H1 (cell line): Measurements from ENCODE around the gene UBE2E3. TPM values are rescaled to one million over a fixed set of nuclear protein-coding genes. Genes with fewer than 3 reads are reported as not detected.

ENCODE experiments used
- CTCF ChIA-PET: fragments of 300-600 bp; sonication (Branson Sonifier 250); formaldehyde crosslinking; loops from one replicate; lab custom pipeline; 2021; ENCODE audit not compliant: partially characterized antibody; lab: Charles Lee
- POLR2A ChIA-PET: fragments of 300-600 bp; sonication (Branson Sonifier 250); formaldehyde crosslinking; loops from one replicate; lab custom pipeline; 2021; ENCODE audit warnings: inconsistent platforms; ENCODE audit not compliant: partially characterized antibody; lab: Charles Lee
- DNase-seq, 2 experiments: peaks; one replicate each; pipeline versions ENCODE4 v3.0.0 to v3.0.0-alpha.2; 2010 to 2022; ENCODE audit warnings: low spot score in 2 of 2, low read depth in 1 of 2, mixed read lengths in 1 of 2
- FAIRE-seq: peaks from 2 replicates; lab custom pipeline; 2011; peaks lifted over from hg19 to GRCh38; lab: Jason Lieb, UNC
- H2AFZ ChIP-seq: 2 replicates; pipeline ENCODE4 v1.8.1; 2012; ENCODE audit warnings: low read length, inconsistent platforms
- H2AK5ac ChIP-seq: 2 replicates; pipeline ENCODE4 v1.6.1; 2013; ENCODE audit warnings: low read depth, low read length
- H2BK120ac ChIP-seq: replicated peaks from 2 replicates; pipeline ENCODE3; 2013; ENCODE audit warnings: low read depth, low read length, inconsistent platforms
- H2BK12ac ChIP-seq: 2 replicates; pipeline ENCODE4 v1.6.1; 2013; ENCODE audit warnings: low read depth, low read length
- H2BK15ac ChIP-seq: 2 replicates; pipeline ENCODE4 v1.6.1; 2013; ENCODE audit warnings: low read length
- H2BK20ac ChIP-seq: 2 replicates; pipeline ENCODE4 v1.6.1; 2013; ENCODE audit warnings: low read length
- H2BK5ac ChIP-seq: 2 replicates; pipeline ENCODE4 v1.6.1; 2013; ENCODE audit warnings: low read depth, low read length
- H3K14ac ChIP-seq: 2 replicates; pipeline ENCODE4 v1.6.1; 2013; ENCODE audit warnings: inconsistent platforms; ENCODE audit not compliant: insufficient read length
- H3K18ac ChIP-seq: 2 replicates; pipeline ENCODE4 v1.6.1; 2013; ENCODE audit warnings: low read length; ENCODE audit errors: extremely low read depth
- H3K23ac ChIP-seq: 2 replicates; pipeline ENCODE4 v1.6.1; 2013; ENCODE audit warnings: inconsistent platforms; ENCODE audit not compliant: insufficient read length
- H3K23me2 ChIP-seq: 2 replicates; pipeline ENCODE4 v1.6.1; 2013; ENCODE audit warnings: low read depth, low read length
- H3K27ac ChIP-seq: 2 replicates; pipeline ENCODE4 v1.6.1; 2011; ENCODE audit warnings: low read depth, low read length, inconsistent platforms
- H3K27me3 ChIP-seq, 4 experiments: replicated peaks in 1 of 4; 1 replicate in 1 of 4; 2 replicates in 3 of 4; pipeline versions ENCODE4 v1.6.1 to v1.8.1; 2011 to 2013; ENCODE audit warnings: low read length in 3 of 4, mild to moderate bottlenecking in 3 of 4, inconsistent platforms in 2 of 4, mixed read lengths in 2 of 4, moderate library complexity in 1 of 4; ENCODE audit not compliant: control insufficient read depth in 3 of 4, insufficient read depth in 3 of 4; ENCODE audit errors: extremely low read depth in 1 of 4
- H3K36me3 ChIP-seq, 4 experiments: 2 replicates each; pipeline versions ENCODE4 v1.6.1 to v1.8.1; 2011 to 2013; ENCODE audit warnings: mild to moderate bottlenecking in 4 of 4, low read length in 3 of 4, moderate library complexity in 2 of 4, control low read depth in 1 of 4, inconsistent platforms in 1 of 4; ENCODE audit not compliant: insufficient read depth in 4 of 4, control insufficient read depth in 2 of 4
- H3K4ac ChIP-seq: replicated peaks from 2 replicates; pipeline ENCODE3; 2013; ENCODE audit warnings: low read length, low read depth, mixed read lengths, inconsistent platforms; ENCODE audit not compliant: insufficient read length
- H3K4me1 ChIP-seq, 4 experiments: replicated peaks in 1 of 4; 1 replicate in 1 of 4; 2 replicates in 3 of 4; pipeline versions ENCODE4 v1.6.1 to v1.8.1; 2011 to 2013; ENCODE audit warnings: low read length in 3 of 4, inconsistent platforms in 2 of 4, mixed read lengths in 1 of 4; ENCODE audit not compliant: insufficient read depth in 4 of 4, control insufficient read depth in 3 of 4
- H3K4me2 ChIP-seq, 2 experiments: 2 replicates each; pipeline versions ENCODE4 v1.6.1 to v1.8.1; 2011 to 2013; ENCODE audit warnings: low read depth in 2 of 2, low read length in 2 of 2, control low read depth in 1 of 2, inconsistent platforms in 1 of 2, mild to moderate bottlenecking in 1 of 2; ENCODE audit not compliant: insufficient read depth in 1 of 2
- H3K4me3 ChIP-seq, 4 experiments: fragments of 200-600, 300-600 bp in 1 of 4; sonication (generic), shearing (Covaris generic), sonication (Bioruptor Twin) in 1 of 4; 2 replicates each; pipeline versions ENCODE4 v1.5.1 to v1.8.1; 2011 to 2016; ENCODE audit warnings: low read length in 4 of 4, low read depth in 3 of 4, control low read depth in 2 of 4, inconsistent platforms in 2 of 4, mild to moderate bottlenecking in 2 of 4, mixed read lengths in 1 of 4, moderate library complexity in 1 of 4; ENCODE audit not compliant: insufficient read depth in 2 of 4; ENCODE audit errors: extremely low read depth in 1 of 4
- H3K56ac ChIP-seq: replicated peaks from 2 replicates; pipeline ENCODE3; 2013; ENCODE audit warnings: low read depth, mild to moderate bottlenecking, mixed read lengths, low read length, inconsistent platforms; ENCODE audit not compliant: insufficient read length
- H3K79me1 ChIP-seq: 2 replicates; pipeline ENCODE4 v1.6.1; 2013; ENCODE audit warnings: low read depth, low read length, control low read depth
- H3K79me2 ChIP-seq, 2 experiments: 2 replicates each; pipeline versions ENCODE4 v1.6.1 to v1.8.1; 2012 to 2013; ENCODE audit warnings: low read length in 2 of 2, mild to moderate bottlenecking in 2 of 2, inconsistent platforms in 1 of 2; ENCODE audit not compliant: insufficient read depth in 2 of 2, control insufficient read depth in 1 of 2
- H3K9ac ChIP-seq, 4 experiments: replicated peaks in 1 of 4; 1 replicate in 1 of 4; 2 replicates in 3 of 4; pipeline versions ENCODE4 v1.6.1 to v1.8.1; 2011 to 2013; ENCODE audit warnings: low read depth in 3 of 4, low read length in 3 of 4, control low read depth in 2 of 4, mild to moderate bottlenecking in 2 of 4, moderate library complexity in 2 of 4, inconsistent platforms in 1 of 4; ENCODE audit errors: extremely low read depth in 1 of 4
- H3K9me3 ChIP-seq, 2 experiments: 2 replicates each; pipeline versions ENCODE4 v1.6.1 to v1.8.1; 2012 to 2013; ENCODE audit warnings: mild to moderate bottlenecking in 2 of 2, moderate library complexity in 2 of 2, control low read depth in 1 of 2, inconsistent platforms in 1 of 2, low read depth in 1 of 2, low read length in 1 of 2, mixed read lengths in 1 of 2; ENCODE audit not compliant: insufficient read depth in 2 of 2
- H4K20me1 ChIP-seq, 2 experiments: replicated peaks in 1 of 2; 2 replicates each; pipeline versions ENCODE3 to v1.8.1; 2011 to 2013; ENCODE audit warnings: inconsistent platforms in 2 of 2, low read length in 2 of 2, mild to moderate bottlenecking in 1 of 2; ENCODE audit not compliant: insufficient read depth in 2 of 2, control insufficient read depth in 1 of 2
- H4K5ac ChIP-seq: 2 replicates; pipeline ENCODE4 v1.6.1; 2013; ENCODE audit warnings: low read length, low read depth, mixed read lengths, inconsistent platforms; ENCODE audit not compliant: insufficient read length
- H4K8ac ChIP-seq: 2 replicates; pipeline ENCODE4 v1.8.0; 2013; ENCODE audit warnings: mild to moderate bottlenecking, moderate library complexity, low read length, inconsistent platforms; ENCODE audit not compliant: insufficient read depth; ENCODE audit errors: extremely low read depth
- H4K91ac ChIP-seq: replicated peaks from 2 replicates; pipeline ENCODE3; 2013; ENCODE audit warnings: low read length, mixed read lengths, inconsistent platforms; ENCODE audit not compliant: insufficient read length
- GABPA ChIP-seq: IDR thresholded peaks from 2 replicates; pipeline ENCODE4 v1.6.1; 2011; ENCODE audit warnings: mild to moderate bottlenecking, low read length, moderate library complexity, borderline replicate concordance; ENCODE audit not compliant: insufficient read depth
- USF2 ChIP-seq: IDR thresholded peaks from 2 replicates; pipeline ENCODE4 v1.6.1; 2011; ENCODE audit warnings: low read length, improper control_type of control experiment
- WGBS, 2 experiments: shearing (Covaris generic) in 1 of 2; methylation state at CpG; one replicate each; pipeline versions ENCODE4 v1.1.6 to v1.1.7; 2013 to 2015; ENCODE audit warnings: low lambda C conversion rate in 2 of 2, mixed read lengths in 2 of 2, inconsistent platforms in 1 of 2, low coverage in 1 of 2, missing lambda C conversion rate in 1 of 2; ENCODE audit not compliant: insufficient replicate concordance in 2 of 2, insufficient coverage in 1 of 2, insufficient read length in 1 of 2; ENCODE audit errors: extremely low coverage in 1 of 2, missing lambda C conversion rate in 1 of 2; 5-methylcytosine and 5-hydroxymethylcytosine counted together
- polyA plus RNA-seq, 7 experiments: library from polyadenylated mRNA; depleted of rRNA in 3 of 7; stranded (reverse) in 5 of 7; unstranded in 2 of 7; fragments of >200 nt in 5 of 7; fragments of 200-250 nt in 2 of 7; gene quantifications; 1 replicate in 5 of 7; 2 replicates in 1 of 7; 4 replicates in 1 of 7; pipeline versions ENCODE4 v1.2.1 to v1.2.3, GENCODE V29; 2011 to 2013; ENCODE audit warnings: missing spikeins in 2 of 7, mixed read lengths in 2 of 7
- total RNA-seq: library from RNA; stranded (reverse); fragmentation: NEBNext Ultra II Directional; extraction: Animal tissue kit (Norgen Biotek cat#: 25700); gene quantifications from 2 replicates; pipeline ENCODE4 v1.2.1, GENCODE V29; 2021

The UBE2E3 gene
- total and polyA plus RNA-seq, 2 of the 8 experiments (the other 6 are each of a cell fraction or from before 2014, with no cell fraction given): 106 to 132 TPM

- H3K14ac ChIP-seq: no peak overlapping the region
- H4K91ac ChIP-seq: no peak overlapping the region
- no peak overlapping the region for H3K23ac ChIP-seq
- no peak overlapping the region for H3K9ac ChIP-seq
- no peak for FAIRE-seq
- 100% methylated on average over 1 of the region's 1 CpG; no CpG with 5 or more reads in 1 of the 2 experiments for WGBS, 2 experiments
- H3K23me2 ChIP-seq: no peaks in the 10 kb centered on the region
- no peak overlapping the region for H2BK120ac ChIP-seq
- no peaks in the 10 kb centered on the region for H3K9me3 ChIP-seq
- no peak overlapping the region for H3K56ac ChIP-seq
- H2BK12ac ChIP-seq: no peak overlapping the region
- POLR2A ChIA-PET: no interaction called here
- H4K8ac ChIP-seq: no peak overlapping the region
- no peaks in the 10 kb centered on the region for H3K79me2 ChIP-seq
- no peak overlapping the region for H3K4me3 ChIP-seq
- H2BK15ac ChIP-seq: no peak overlapping the region
- no peaks in the 10 kb centered on the region for H3K36me3 ChIP-seq
- H4K5ac ChIP-seq: no peak overlapping the region
- H3K4ac ChIP-seq: no peak overlapping the region
- H3K27ac ChIP-seq: no peak overlapping the region
- no peak for DNase-seq
- H2BK5ac ChIP-seq: no peak overlapping the region
- no peaks in the 10 kb centered on the region for H4K20me1 ChIP-seq
- no peak overlapping the region for H3K4me2 ChIP-seq
- H3K4me1 ChIP-seq: no peaks in the 10 kb centered on the region
- H3K27me3 ChIP-seq: no peaks in the 10 kb centered on the region
- no peak overlapping the region for H3K18ac ChIP-seq
- no peak overlapping the region for H2BK20ac ChIP-seq
- TF ChIP-seq GABPA (no peak), USF2 (no peak)
- TF ChIP-seq, all 59 proteins: peak for 0
- no peaks in the 10 kb centered on the region for H3K79me1 ChIP-seq
- no peak overlapping the region for H2AK5ac ChIP-seq
- no peak overlapping the region for H2AFZ ChIP-seq
- CTCF ChIA-PET: interaction anchor here (0.9 to 1.2 kb wide), 3 partner anchors 9 to 19 kb away, joined by 3 read pairs; no protein-coding TSS in a partner anchor
Observed at GRCh38 chr2:181085734-181086133, 105.3 kb downstream of the UBE2E3 start.
